Kidney (tissue), 14 donors: Measurements from ENCODE around the gene ZNF860. TPM values are rescaled to one million over a fixed set of nuclear protein-coding genes. Genes with fewer than 3 reads are reported as not detected.

ENCODE experiments used
- DNase-seq, 5 donors: peaks; one replicate each; pipeline ENCODE4 v3.0.0-alpha.2; 2013 to 2020
- FAIRE-seq: peaks from 2 replicates; lab custom pipeline; 2012; peaks lifted over from hg19 to GRCh38; lab: Jason Lieb, UNC
- H3K27ac ChIP-seq, 2 donors: one replicate each; pipeline ENCODE4 v1.7.0; 2013; ENCODE audit warnings: low read depth in 2 of 2, low read length in 2 of 2, inconsistent platforms in 1 of 2
- H3K27me3 ChIP-seq: one replicate; pipeline ENCODE4 v1.7.1; 2013; ENCODE audit warnings: low read length, inconsistent platforms; ENCODE audit not compliant: control insufficient read depth, insufficient read depth
- H3K36me3 ChIP-seq, 3 donors: one replicate each; pipeline versions ENCODE4 v1.7.0 to v1.7.1; 2013; ENCODE audit warnings: low read length in 3 of 3, control low read depth in 1 of 3, inconsistent platforms in 1 of 3; ENCODE audit not compliant: insufficient read depth in 3 of 3, control insufficient read depth in 2 of 3
- H3K4me1 ChIP-seq, 3 donors: one replicate each; pipeline versions ENCODE4 v1.7.0 to v1.7.1; 2013; ENCODE audit warnings: low read length in 3 of 3, inconsistent platforms in 1 of 3, low read depth in 1 of 3; ENCODE audit not compliant: control insufficient read depth in 2 of 3, insufficient read depth in 2 of 3
- H3K4me3 ChIP-seq, 3 donors: one replicate each; pipeline versions ENCODE4 v1.7.0 to v1.8.1; 2013; ENCODE audit warnings: low read length in 3 of 3, control low read depth in 1 of 3, inconsistent platforms in 1 of 3
- H3K9ac ChIP-seq, 3 donors: one replicate each; pipeline versions ENCODE4 v1.7.0 to v1.7.1; 2013; ENCODE audit warnings: low read length in 3 of 3, control low read depth in 1 of 3, inconsistent platforms in 1 of 3
- H3K9me3 ChIP-seq, 3 donors: one replicate each; pipeline versions ENCODE4 v1.7.0 to v1.7.1; 2013; ENCODE audit warnings: low read length in 3 of 3, control low read depth in 1 of 3, inconsistent platforms in 1 of 3; ENCODE audit not compliant: control insufficient read depth in 2 of 3, insufficient read depth in 1 of 3
- CTCF ChIP-seq: IDR thresholded peaks from 3 replicates; pipeline ENCODE4 v1.5.1; 2012; ENCODE audit warnings: mild to moderate bottlenecking, moderate library complexity, borderline replicate concordance; ENCODE audit not compliant: insufficient read depth; ENCODE audit errors: extremely low read depth
- intact Hi-C: fragments of 100-400 bp; cut with DNase I; formaldehyde crosslinking; loops from one replicate; pipeline ENCODE4 v1.11.1; 2022
- polyA plus RNA-seq: library from polyadenylated mRNA; stranded (reverse); fragments of 350-450 nt; fragmentation: Illumina TruSeq; extraction: RNeasy Lipid Tissue Mini Kit (QIAGEN cat#74804); gene quantifications from one replicate; pipeline ENCODE4 v1.2.3, GENCODE V29; 2014; ENCODE audit warnings: low read depth, low replicate concordance; ENCODE audit not compliant: insufficient read depth
- total RNA-seq: library from RNA; stranded (reverse); fragmentation: NEBNext Ultra II Directional; extraction: Animal tissue kit (Norgen Biotek cat#: 25700); gene quantifications from one replicate; pipeline ENCODE4 v1.2.1, GENCODE V29; 2021
- donor health status: control.
- donor health status: control.
- donor health status: control.
- donor health status: control.
- donor health status: control.
- donor health status: DM: yes; HTN: yes; CAD: no.
- donor health status: Normal renal cell carcinoma (clear cell type).

The ZNF860 gene
- total and polyA plus RNA-seq, 2 donors from 2014 or later, result 0.84 to 5.9 TPM

GRCh38 chr3:31967592-31967991, 14.0 kb upstream of the ZNF860 start:
- TF ChIP-seq CTCF, result no peak
- no peak overlapping the region for H3K4me3 ChIP-seq
- no peaks in the 10 kb centered on the region for H3K9me3 ChIP-seq
- FAIRE-seq (no peak), DNase-seq (no peak)
- intact Hi-C loops, result no loop called here
- peaks cover 6 to 18% (median 7%) of the 10 kb centered on the region in 3 donors for H3K4me1 ChIP-seq
- peak overlapping the region; percentile 3 to 55 for H3K27ac ChIP-seq
- H3K36me3 ChIP-seq, result no peaks in the 10 kb centered on the region
- no peaks in the 10 kb centered on the region for H3K27me3 ChIP-seq
- H3K9ac ChIP-seq, result no peak overlapping the region

GRCh38 chr3:31968369-31968926, 13.1 kb upstream of the ZNF860 start:
- H3K36me3 ChIP-seq, result no peaks in the 10 kb centered on the region
- no peak for FAIRE-seq
- peak overlapping the region in 1 of 3 donors; percentile 18 for H3K4me3 ChIP-seq
- intact Hi-C loops, result no loop called here
- TF ChIP-seq CTCF, result no peak
- no peaks in the 10 kb centered on the region for H3K9me3 ChIP-seq
- H3K9ac ChIP-seq, result no peak overlapping the region
- DNase-seq, result peak in 1 of 5 donors; percentile 35
- peak overlapping the region; percentile 55 to 71 for H3K27ac ChIP-seq
- H3K27me3 ChIP-seq, result no peaks in the 10 kb centered on the region
- peaks cover 6 to 18% (median 7%) of the 10 kb centered on the region in 3 donors for H3K4me1 ChIP-seq

GRCh38 chr3:31968927-31969418, 12.6 kb upstream of the ZNF860 start:
- Histone ChIP-seq H3K9me3 (no peaks in the 10 kb centered on the region), H3K4me3 (peak overlapping the region in 1 of 3 donors; percentile 18), H3K27ac (peak overlapping the region; percentile 55 to 71), H3K9ac (no peak overlapping the region), H3K27me3 (no peaks in the 10 kb centered on the region), H3K4me1 (peaks cover 6 to 18% (median 7%) of the 10 kb centered on the region in 3 donors), H3K36me3 (no peaks in the 10 kb centered on the region)
- FAIRE-seq (no peak), DNase-seq (peak in 4 of 5 donors; percentile 65 to 95 (median 86))
- TF ChIP-seq CTCF, result no peak
- intact Hi-C loops, result no loop called here
